Measurements from ENCODE around the gene PRCD.
A peak's percentile ranks its signal among the peaks of the same experiment; 100 is the strongest.
"Not testable (repeated sequence)": the region's sequence is repeated elsewhere in the genome, so short reads cannot be mapped to it uniquely, and the experiment has no call there.

The PRCD gene

DNA sequence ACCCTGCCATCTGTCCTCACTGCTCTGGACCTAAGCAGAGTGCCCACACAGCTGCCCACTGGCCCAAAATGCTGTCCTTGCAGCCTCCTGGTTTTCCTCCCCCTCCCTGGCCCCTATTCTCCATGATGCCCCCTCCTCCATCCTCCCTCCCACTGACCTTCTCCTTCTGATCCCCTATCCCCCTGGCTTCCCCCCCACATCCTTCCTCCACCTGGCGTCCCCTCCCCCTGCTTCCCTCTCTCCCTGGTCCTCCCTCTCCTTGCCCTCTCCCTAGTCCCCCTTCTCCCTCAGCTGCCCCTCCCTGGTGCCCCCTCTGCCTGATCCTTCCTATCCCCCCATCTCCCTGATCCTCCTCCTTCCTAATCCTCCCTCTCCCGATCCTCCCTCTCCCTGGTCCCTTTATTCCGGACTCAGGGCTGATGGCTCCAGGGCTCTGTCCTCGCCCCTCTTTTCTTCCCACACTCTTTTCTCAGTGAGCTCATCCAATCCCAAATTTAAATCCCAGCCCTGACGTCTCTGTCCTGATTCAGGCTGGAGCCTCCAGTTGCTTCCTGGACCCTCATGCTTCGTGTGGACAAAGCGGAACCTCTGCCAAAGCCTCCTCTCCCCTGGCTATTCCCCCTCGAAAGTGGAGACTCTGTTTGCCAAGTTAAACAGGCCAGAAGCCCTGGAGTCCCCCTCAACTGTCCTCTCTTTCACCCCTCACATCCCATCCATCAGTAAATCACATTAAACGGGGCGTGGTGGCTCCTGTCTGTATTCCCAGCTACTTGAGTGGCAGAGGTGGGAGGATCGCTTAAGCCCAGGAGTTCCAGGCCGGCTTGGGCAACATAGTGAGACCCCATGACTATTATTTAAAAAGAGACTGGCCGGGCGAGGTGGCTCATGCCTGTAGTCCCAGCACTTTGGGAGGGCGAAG, 20.5 kb upstream of the PRCD start:
- H3K27ac ChIP-seq (ENCODE audit: low read depth, low read length): no peak overlapping the region
- no peak overlapping the region for H3K4me3 ChIP-seq (ENCODE audit: low read depth in 1 of 2, low read length in 2 of 2)
- H3K27me3 ChIP-seq (ENCODE audit: control insufficient read depth in 1 of 2, insufficient read depth in 2 of 2, low read length in 2 of 2): no peaks in the 10 kb centered on the region
- H3K9ac ChIP-seq (ENCODE audit: low read depth in 1 of 2, low read length in 2 of 2): no peak overlapping the region
- H3K4me1 ChIP-seq (ENCODE audit: control insufficient read depth in 1 of 2, insufficient read depth in 2 of 2, low read length in 2 of 2): peaks cover 4 to 8% of the 10 kb centered on the region in 2 donors
- H3K36me3 ChIP-seq (ENCODE audit: control insufficient read depth in 1 of 2, insufficient read depth in 2 of 2, low read length in 2 of 2): no peaks in the 10 kb centered on the region
- H3K9me3 ChIP-seq (ENCODE audit: control insufficient read depth in 1 of 2, low read length in 2 of 2): no peaks in the 10 kb centered on the region

DNA sequence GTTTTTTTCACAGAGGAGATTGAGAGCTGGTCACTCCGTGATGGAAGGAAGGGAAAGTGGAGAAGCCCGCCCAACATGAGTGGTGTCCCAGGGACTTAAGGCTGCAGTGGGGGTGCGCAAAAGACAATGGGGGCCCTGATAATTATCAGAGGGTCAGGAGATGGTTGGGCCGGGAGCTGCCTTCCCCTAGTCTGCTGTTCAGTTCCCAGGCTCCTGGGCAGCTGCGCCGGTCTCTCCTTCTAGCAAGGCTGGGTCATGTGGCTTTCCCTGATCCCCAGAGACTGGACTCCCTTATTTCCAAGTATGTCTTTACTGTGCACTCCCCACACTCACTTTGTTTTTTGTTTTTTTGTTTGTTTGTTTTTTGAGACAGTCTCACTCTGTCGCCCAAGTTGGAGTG, 18.6 kb upstream of the PRCD start:
- no peak overlapping the region for H3K9ac ChIP-seq (ENCODE audit: low read depth in 1 of 2, low read length in 2 of 2)
- H3K9me3 ChIP-seq (ENCODE audit: control insufficient read depth in 1 of 2, low read length in 2 of 2): no peaks in the 10 kb centered on the region
- no peaks in the 10 kb centered on the region for H3K27me3 ChIP-seq (ENCODE audit: control insufficient read depth in 1 of 2, insufficient read depth in 2 of 2, low read length in 2 of 2)

DNA sequence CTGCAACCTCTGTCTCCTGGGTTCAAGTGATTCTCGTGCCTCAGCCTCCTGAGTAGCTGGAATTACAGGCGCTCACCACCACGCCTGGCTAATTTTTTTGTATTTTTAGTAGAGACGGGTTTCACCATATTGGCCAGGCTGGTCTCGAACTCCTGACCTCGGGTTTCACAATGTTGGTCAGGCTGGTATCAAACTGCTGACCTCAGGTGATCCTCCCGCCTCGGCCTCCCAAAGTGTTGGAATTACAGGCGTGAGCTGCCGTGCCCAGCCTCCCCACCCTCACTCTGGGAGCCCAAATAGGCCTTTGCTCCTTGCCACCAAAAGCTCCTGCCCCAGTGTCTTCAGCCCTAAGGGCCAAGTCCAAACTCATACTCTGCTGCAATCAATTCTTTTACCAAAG, 18.2 kb upstream of the PRCD start:
- not testable (repeated sequence) for H3K27ac ChIP-seq (ENCODE audit: low read depth, low read length); H3K36me3 ChIP-seq (ENCODE audit: control insufficient read depth in 1 of 2, insufficient read depth in 2 of 2, low read length in 2 of 2); H3K4me3 ChIP-seq (ENCODE audit: low read depth in 1 of 2, low read length in 2 of 2); H3K9me3 ChIP-seq (ENCODE audit: control insufficient read depth in 1 of 2, low read length in 2 of 2); H3K27me3 ChIP-seq (ENCODE audit: control insufficient read depth in 1 of 2, insufficient read depth in 2 of 2, low read length in 2 of 2); H3K9ac ChIP-seq (ENCODE audit: low read depth in 1 of 2, low read length in 2 of 2)
- H3K4me1 ChIP-seq (ENCODE audit: control insufficient read depth in 1 of 2, insufficient read depth in 2 of 2, low read length in 2 of 2): peaks cover 13 to 14% of the 10 kb centered on the region in 2 donors

More for the DNA sequence above, 18.6 kb upstream of the PRCD start:
- no peak overlapping the region for H3K27ac ChIP-seq (ENCODE audit: low read depth, low read length)
- peaks cover 13 to 14% of the 10 kb centered on the region in 2 donors for H3K4me1 ChIP-seq (ENCODE audit: control insufficient read depth in 1 of 2, insufficient read depth in 2 of 2, low read length in 2 of 2)
- H3K4me3 ChIP-seq (ENCODE audit: low read depth in 1 of 2, low read length in 2 of 2): no peak overlapping the region
- no peaks in the 10 kb centered on the region for H3K36me3 ChIP-seq (ENCODE audit: control insufficient read depth in 1 of 2, insufficient read depth in 2 of 2, low read length in 2 of 2)

DNA sequence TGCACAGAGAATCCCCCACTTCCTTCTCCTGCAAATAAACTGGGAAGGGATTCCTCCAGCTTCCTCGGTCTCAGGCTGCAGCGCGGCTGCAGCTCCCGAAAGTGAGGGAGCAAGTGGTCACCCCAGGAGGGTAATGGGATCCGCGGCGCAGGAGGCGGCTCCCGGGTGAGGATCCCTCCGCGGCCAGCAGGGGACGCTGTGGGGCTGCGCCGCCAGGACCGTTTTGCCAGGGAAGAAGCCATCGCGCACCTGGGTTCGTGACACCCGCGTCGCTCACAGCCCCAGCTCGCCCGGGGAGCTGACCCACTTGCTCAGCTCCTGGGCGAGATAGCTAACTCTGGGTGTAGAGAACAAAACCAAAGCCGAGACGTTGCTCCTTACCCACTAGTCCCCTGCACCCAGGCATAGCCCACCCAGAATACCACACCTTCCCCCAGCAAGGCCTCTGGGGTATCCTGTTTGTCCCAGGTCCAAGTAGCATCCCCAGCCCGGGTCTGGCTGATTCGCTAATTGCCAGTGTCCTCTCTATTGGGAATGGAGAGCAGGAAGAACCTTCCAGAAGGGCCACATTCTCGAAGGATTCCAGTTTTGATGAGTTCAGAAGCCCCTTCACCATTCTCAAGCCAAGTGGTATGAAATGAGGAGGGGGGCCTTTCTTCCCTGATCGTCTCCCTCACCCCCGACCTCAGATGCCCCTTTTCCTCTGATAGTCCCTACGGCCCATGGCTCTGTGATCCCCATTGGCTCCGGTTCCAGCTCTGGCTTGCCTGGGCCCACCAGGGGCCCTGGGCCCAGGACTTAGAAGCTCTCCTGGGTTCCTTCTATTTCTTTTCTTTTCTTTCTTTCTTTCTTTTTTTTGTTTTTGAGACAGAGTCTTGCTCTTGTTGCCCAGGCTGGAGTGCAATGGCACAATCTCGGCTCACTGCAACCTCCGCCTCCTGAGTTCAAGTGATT, 16.5 kb upstream of the PRCD start:
- H3K9me3 ChIP-seq (ENCODE audit: control insufficient read depth in 1 of 2, low read length in 2 of 2): no peaks in the 10 kb centered on the region
- H3K4me1 ChIP-seq (ENCODE audit: control insufficient read depth in 1 of 2, insufficient read depth in 2 of 2, low read length in 2 of 2): peaks cover 13 to 21% of the 10 kb centered on the region in 2 donors
- no peaks in the 10 kb centered on the region for H3K27me3 ChIP-seq (ENCODE audit: control insufficient read depth in 1 of 2, insufficient read depth in 2 of 2, low read length in 2 of 2)
- H3K9ac ChIP-seq (ENCODE audit: low read depth in 1 of 2, low read length in 2 of 2): no peak overlapping the region
- H3K4me3 ChIP-seq (ENCODE audit: low read depth in 1 of 2, low read length in 2 of 2): no peak overlapping the region
- H3K27ac ChIP-seq (ENCODE audit: low read depth, low read length): no peak overlapping the region
- no peaks in the 10 kb centered on the region for H3K36me3 ChIP-seq (ENCODE audit: control insufficient read depth in 1 of 2, insufficient read depth in 2 of 2, low read length in 2 of 2)

DNA sequence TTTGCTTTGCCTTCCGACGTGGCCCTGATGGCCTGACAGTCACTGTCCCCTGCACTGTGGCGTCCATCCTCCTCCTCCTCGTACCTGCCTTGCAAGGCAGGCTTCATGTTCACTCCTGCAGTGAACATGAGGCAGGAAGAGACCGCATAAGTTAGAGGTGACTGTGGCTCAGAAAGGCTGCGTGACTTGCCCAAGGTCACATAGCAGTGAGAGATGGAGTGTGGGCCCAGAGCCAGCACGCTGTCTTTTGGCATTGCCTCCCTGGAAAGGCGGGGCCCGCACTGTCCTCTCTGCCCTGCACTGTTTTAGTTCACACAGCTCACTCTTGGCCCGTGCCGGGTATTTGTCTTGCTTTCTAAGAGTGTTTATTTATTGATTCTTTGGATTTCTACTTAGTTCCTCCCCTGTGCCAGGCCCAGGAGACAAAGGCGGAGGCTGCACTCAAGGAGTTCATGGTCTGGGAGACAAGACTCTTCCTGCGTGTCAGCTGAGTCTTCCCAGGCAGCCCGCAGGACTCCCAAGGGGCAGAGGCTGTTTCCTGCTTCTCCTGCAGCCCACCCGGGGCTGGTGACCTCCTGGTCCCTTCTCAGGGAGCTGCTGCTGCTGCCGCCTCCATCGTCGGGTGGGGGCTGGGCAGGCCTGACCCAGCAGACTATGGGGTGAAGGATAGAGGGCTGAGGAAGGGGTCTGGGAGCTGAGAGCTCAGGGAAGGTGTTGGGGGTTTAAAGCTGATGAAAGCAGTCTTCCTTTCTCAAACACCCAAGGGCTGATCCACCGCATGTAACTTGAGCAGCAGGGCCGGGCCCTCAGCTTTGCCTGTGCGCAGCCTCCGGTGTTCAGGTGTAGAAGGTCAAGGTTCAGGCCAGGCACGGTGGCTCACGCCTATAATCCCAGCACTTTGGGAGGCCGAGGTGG, 15.0 kb upstream of the PRCD start:
- Histone ChIP-seq H3K4me1 (ENCODE audit: control insufficient read depth in 1 of 2, insufficient read depth in 2 of 2, low read length in 2 of 2) (peaks cover 27 to 34% of the 10 kb centered on the region in 2 donors), H3K27ac (ENCODE audit: low read depth, low read length) (no peak overlapping the region), H3K9ac (ENCODE audit: low read depth in 1 of 2, low read length in 2 of 2) (peak overlapping the region in 1 of 2 donors; percentile 25), H3K27me3 (ENCODE audit: control insufficient read depth in 1 of 2, insufficient read depth in 2 of 2, low read length in 2 of 2) (no peaks in the 10 kb centered on the region), H3K4me3 (ENCODE audit: low read depth in 1 of 2, low read length in 2 of 2) (no peak overlapping the region), H3K36me3 (ENCODE audit: control insufficient read depth in 1 of 2, insufficient read depth in 2 of 2, low read length in 2 of 2) (no peaks in the 10 kb centered on the region), H3K9me3 (ENCODE audit: control insufficient read depth in 1 of 2, low read length in 2 of 2) (no peaks in the 10 kb centered on the region)

DNA sequence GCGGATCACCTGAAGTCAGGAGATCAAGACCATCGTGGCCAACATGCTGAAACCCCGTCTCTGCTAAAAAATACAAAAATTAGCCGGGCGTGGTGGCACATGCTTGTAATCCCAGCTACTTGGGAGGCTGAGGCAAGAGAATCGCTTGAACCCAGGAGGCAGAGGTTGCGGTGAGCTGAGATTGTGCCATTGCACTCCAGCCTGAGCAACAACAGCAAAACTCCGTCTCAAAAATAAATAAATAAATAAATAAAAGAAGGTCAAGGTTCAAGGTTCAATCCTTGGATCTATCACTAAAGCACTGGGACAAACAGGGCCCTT, 14.4 kb upstream of the PRCD start:
- not testable (repeated sequence) for H3K4me3 ChIP-seq (ENCODE audit: low read depth in 1 of 2, low read length in 2 of 2); H3K27ac ChIP-seq (ENCODE audit: low read depth, low read length); H3K27me3 ChIP-seq (ENCODE audit: control insufficient read depth in 1 of 2, insufficient read depth in 2 of 2, low read length in 2 of 2); H3K9ac ChIP-seq (ENCODE audit: low read depth in 1 of 2, low read length in 2 of 2); H3K9me3 ChIP-seq (ENCODE audit: control insufficient read depth in 1 of 2, low read length in 2 of 2); H3K36me3 ChIP-seq (ENCODE audit: control insufficient read depth in 1 of 2, insufficient read depth in 2 of 2, low read length in 2 of 2)
- peaks cover 27 to 39% of the 10 kb centered on the region in 2 donors for H3K4me1 ChIP-seq (ENCODE audit: control insufficient read depth in 1 of 2, insufficient read depth in 2 of 2, low read length in 2 of 2)

DNA sequence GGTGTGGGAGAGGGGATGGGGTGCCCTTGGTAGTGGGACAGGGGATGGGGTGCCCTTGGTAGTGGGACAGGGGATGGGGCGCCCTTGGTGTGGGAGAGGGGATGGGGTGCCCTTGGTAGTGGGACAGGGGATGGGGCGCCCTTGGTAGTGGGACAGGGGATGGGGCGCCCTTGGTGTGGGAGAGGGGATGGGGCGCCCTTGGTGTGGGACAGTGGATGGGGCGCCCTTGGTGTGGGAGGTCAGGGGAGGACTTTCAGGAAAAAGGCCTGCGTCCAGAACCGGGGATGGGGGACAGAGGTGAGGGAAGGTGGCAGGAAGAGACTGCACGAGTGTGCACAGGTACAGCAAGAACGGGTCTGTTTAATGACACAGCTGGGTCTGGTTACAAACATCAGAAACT, 12.8 kb upstream of the PRCD start:
- not testable (repeated sequence) for H3K9me3 ChIP-seq (ENCODE audit: control insufficient read depth in 1 of 2, low read length in 2 of 2); H3K36me3 ChIP-seq (ENCODE audit: control insufficient read depth in 1 of 2, insufficient read depth in 2 of 2, low read length in 2 of 2); H3K4me3 ChIP-seq (ENCODE audit: low read depth in 1 of 2, low read length in 2 of 2); H3K27me3 ChIP-seq (ENCODE audit: control insufficient read depth in 1 of 2, insufficient read depth in 2 of 2, low read length in 2 of 2); H3K9ac ChIP-seq (ENCODE audit: low read depth in 1 of 2, low read length in 2 of 2)
- Histone ChIP-seq H3K27ac (ENCODE audit: low read depth, low read length) (peak overlapping the region; percentile 73), H3K4me1 (ENCODE audit: control insufficient read depth in 1 of 2, insufficient read depth in 2 of 2, low read length in 2 of 2) (peaks cover 33 to 47% of the 10 kb centered on the region in 2 donors)

DNA sequence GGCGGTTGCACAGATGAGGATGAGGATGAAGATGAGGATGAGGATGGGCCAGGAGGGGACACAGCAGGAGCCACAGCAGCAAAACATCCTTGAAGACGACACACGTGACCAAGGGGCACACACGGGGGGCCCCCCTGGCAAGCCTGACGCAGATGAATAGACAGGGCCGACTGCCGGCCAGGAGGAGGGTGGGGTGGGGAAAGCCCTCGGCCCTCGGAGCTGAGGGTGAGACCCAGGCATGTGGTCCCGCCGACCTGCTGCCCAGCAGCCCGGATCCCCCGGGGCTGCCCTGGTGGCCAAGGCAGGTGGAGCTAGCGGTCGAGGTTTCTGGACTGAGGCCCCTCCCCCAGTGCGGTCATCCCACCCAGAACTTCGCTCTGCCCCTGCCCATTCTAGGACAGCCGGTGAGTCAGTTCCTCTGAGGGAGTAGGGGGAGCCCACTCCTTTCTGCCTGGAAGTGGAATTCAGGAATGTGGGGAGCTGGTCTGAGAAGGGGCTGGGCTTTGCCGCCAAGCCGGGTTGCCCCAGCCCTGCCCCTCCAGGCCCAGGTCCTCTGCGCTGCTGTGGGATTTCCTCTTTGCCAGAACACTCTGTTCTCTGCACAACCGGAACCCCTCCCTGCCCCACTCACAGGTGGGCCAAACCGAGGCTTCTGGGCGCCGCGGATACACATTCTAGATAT, 12.3 kb upstream of the PRCD start:
- no peak overlapping the region for H3K9ac ChIP-seq (ENCODE audit: low read depth in 1 of 2, low read length in 2 of 2)
- H3K27ac ChIP-seq (ENCODE audit: low read depth, low read length): peak overlapping the region; percentile 73
- peaks cover 33 to 47% of the 10 kb centered on the region in 2 donors for H3K4me1 ChIP-seq (ENCODE audit: control insufficient read depth in 1 of 2, insufficient read depth in 2 of 2, low read length in 2 of 2)
- no peak overlapping the region for H3K4me3 ChIP-seq (ENCODE audit: low read depth in 1 of 2, low read length in 2 of 2)
- no peaks in the 10 kb centered on the region for H3K9me3 ChIP-seq (ENCODE audit: control insufficient read depth in 1 of 2, low read length in 2 of 2)
- H3K27me3 ChIP-seq (ENCODE audit: control insufficient read depth in 1 of 2, insufficient read depth in 2 of 2, low read length in 2 of 2): no peaks in the 10 kb centered on the region
- no peaks in the 10 kb centered on the region for H3K36me3 ChIP-seq (ENCODE audit: control insufficient read depth in 1 of 2, insufficient read depth in 2 of 2, low read length in 2 of 2)

DNA sequence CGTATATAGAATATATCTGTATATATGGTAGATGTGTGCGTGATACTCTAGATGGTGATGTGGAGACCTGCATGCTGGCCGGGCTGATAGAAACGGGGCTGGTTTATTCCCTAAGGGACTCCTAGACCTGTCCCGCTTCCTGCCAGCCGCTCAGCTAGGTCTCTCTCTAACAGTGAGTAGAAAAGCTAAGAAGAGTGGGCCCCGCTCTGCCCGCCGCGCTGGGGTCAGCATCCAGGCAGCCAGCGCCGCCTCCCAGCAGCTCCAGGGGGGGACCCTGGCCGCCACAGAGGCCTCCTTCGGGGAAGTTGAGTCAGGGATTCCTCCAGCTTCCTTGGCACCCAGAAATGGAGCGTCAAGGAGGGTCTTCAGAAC, 11.7 kb upstream of the PRCD start:
- Histone ChIP-seq H3K4me3 (ENCODE audit: low read depth in 1 of 2, low read length in 2 of 2) (peak overlapping the region in 1 of 2 donors; percentile 28), H3K4me1 (ENCODE audit: control insufficient read depth in 1 of 2, insufficient read depth in 2 of 2, low read length in 2 of 2) (peaks cover 33 to 47% of the 10 kb centered on the region in 2 donors), H3K36me3 (ENCODE audit: control insufficient read depth in 1 of 2, insufficient read depth in 2 of 2, low read length in 2 of 2) (no peaks in the 10 kb centered on the region), H3K9ac (ENCODE audit: low read depth in 1 of 2, low read length in 2 of 2) (peak overlapping the region in 1 of 2 donors; percentile 35), H3K27ac (ENCODE audit: low read depth, low read length) (peak overlapping the region; percentile 41), H3K9me3 (ENCODE audit: control insufficient read depth in 1 of 2, low read length in 2 of 2) (no peaks in the 10 kb centered on the region), H3K27me3 (ENCODE audit: control insufficient read depth in 1 of 2, insufficient read depth in 2 of 2, low read length in 2 of 2) (no peaks in the 10 kb centered on the region)

Measured in duodenal mucosa (tissue), 2 donors.